GM10248 (cell line): ENCODE results near the gene CPNE4.

Experiments used
- CTCF ChIA-PET: fragments of 300-600 bp; sonication (Branson Sonifier 250); formaldehyde crosslinking; extraction: SDS; loops from one replicate; lab custom pipeline; 2021; ENCODE audit warnings: antibody characterized with exemption; lab: Yijun Ruan, JAX
- POLR2A ChIA-PET: fragments of 350-650 bp; sonication (Branson Sonifier 250); formaldehyde crosslinking; extraction: SDS; loops from one replicate; lab custom pipeline; 2020; ENCODE audit warnings: antibody characterized with exemption; lab: Yijun Ruan, JAX
- DNase-seq: peaks from one replicate; pipeline ENCODE4 v3.0.0; 2012; ENCODE audit errors: extremely low spot score
- TF ChIP-seq, protein P1 (sequence below): IDR thresholded peaks from 2 replicates; pipeline ENCODE4 v1.5.1; 2012; ENCODE audit warnings: mild to moderate bottlenecking, low read depth; ENCODE audit errors: extremely low read depth, missing control alignments, control extremely low read depth

The CPNE4 gene

DNA sequence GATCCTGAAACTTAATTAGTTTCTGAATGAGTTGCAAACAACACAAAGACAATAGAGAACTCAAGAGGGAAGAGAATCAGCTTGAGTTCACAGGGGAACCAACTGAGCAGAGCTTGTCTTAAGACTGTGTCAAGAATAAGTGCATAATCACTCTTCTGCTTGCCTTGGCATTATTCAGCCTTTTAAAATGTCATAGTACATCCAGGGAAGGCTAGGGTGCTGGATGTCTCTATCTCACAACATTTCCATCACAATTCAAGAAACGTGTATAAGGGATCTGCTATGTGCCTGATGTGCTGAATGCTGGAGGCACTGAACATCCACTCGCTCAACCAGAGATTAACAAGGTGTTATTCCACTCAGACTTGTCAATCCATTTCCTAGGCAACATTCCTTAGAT is 122.6 kb downstream of the CPNE4 start:
- TF ChIP-seq, protein P1, sequence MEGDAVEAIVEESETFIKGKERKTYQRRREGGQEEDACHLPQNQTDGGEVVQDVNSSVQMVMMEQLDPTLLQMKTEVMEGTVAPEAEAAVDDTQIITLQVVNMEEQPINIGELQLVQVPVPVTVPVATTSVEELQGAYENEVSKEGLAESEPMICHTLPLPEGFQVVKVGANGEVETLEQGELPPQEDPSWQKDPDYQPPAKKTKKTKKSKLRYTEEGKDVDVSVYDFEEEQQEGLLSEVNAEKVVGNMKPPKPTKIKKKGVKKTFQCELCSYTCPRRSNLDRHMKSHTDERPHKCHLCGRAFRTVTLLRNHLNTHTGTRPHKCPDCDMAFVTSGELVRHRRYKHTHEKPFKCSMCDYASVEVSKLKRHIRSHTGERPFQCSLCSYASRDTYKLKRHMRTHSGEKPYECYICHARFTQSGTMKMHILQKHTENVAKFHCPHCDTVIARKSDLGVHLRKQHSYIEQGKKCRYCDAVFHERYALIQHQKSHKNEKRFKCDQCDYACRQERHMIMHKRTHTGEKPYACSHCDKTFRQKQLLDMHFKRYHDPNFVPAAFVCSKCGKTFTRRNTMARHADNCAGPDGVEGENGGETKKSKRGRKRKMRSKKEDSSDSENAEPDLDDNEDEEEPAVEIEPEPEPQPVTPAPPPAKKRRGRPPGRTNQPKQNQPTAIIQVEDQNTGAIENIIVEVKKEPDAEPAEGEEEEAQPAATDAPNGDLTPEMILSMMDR, result no peak
- POLR2A ChIA-PET, result no interaction called here
- DNase-seq, result no peak
- CTCF ChIA-PET, result no interaction called here

DNA sequence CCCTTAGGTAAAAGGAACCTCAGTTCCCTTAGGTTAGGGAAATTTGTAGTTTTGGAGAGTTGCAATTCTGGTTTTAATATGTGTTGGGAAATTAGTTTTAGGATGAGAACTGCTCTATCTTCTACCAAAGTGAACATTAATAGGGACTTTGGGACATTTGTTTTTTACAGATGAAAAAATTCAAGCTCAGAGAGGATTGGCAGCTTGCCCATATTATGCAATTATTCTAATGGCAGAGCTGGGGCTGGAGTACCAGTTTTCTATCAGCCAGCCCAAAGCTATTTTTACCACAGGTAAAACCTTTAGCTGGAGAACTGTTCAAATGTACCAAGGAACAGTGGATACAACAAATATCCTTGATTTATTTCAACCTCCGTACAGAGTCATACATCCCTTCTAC is 127.0 kb downstream of the CPNE4 start:
- CTCF ChIA-PET, result interaction anchor here (0.8 to 1.3 kb wide), 2 partner anchors 9 to 15 kb away, joined by 3 to 6 read pairs; no protein-coding TSS in a partner anchor
- no peak for DNase-seq
- POLR2A ChIA-PET, result no interaction called here
- TF ChIP-seq, protein P1, result no peak

DNA sequence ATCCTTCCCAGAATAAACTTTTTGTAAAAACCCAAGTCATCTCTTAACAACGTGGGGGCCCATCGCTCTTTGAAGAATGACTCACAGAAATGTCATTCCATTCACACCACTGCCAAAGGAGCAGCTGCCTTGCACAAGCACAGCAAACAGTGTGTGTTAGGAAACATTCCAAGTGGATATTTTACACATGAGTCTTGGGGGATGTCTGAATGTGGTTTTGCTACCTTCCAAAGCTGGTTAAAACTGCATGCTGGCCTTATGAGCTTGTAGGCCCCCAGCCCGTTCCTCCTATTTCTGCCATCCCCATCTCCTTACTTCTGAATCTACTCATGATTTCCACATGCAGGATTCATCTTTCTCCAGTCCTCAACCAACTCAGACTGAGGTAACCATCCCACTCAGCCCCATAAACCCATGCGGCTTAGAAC is 130.8 kb downstream of the CPNE4 start:
- TF ChIP-seq, protein P1, result no peak
- ChIA-PET POLR2A (no interaction called here), CTCF (interaction anchor here (0.8 to 1.3 kb wide), 4 partner anchors 13 to 333 kb away, joined by 3 to 4 read pairs (median 4); no protein-coding TSS in a partner anchor)
- DNase-seq, result no peak

DNA sequence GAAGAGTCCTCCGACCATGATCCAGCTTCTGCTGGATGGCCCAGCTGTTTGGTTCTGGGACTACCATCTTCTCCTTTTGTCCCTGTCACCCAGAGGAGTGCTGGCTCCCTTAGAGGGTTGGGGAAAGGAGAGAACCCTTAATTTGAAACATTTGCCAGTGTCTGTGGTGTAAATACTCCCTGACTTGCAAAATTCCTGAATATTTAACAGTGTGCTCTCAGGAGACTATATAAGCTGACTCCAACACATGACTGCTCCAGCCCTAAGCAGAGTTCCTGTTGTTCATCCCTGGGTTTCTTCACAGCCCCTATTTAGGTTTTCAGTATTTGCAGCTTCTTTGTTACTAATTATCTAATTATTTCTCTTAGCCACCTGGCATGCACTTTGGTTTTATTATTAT is 133.1 kb downstream of the CPNE4 start:
- TF ChIP-seq, protein P1, result no peak
- POLR2A ChIA-PET, result no interaction called here
- CTCF ChIA-PET, result interaction anchor here (1.1 kb wide), 1 partner anchor 35 kb away, joined by 3 read pairs; no protein-coding TSS in a partner anchor
- DNase-seq, result no peak

DNA sequence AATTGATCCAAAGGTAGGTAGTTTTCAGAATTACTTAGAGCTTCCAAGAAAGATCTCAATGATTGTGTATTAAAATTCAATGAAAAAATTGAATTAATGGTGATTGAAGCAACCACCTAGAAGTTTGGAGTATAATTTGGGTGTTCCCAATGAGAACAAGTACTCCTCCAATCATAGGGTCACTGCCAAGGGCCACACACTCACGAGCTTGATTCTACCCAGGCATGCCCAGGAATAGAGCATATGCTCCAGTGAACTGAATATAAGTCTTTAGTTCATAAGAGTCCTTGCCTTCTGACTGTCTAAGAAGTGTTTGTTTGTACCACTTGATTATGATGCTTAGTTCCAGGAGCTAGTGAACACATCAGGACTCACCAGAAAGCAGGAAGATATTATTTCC is 133.9 kb downstream of the CPNE4 start:
- TF ChIP-seq, protein P1, result no peak
- POLR2A ChIA-PET, result no interaction called here
- CTCF ChIA-PET, result interaction anchor here (1.2 kb wide), 1 partner anchor 36 kb away, joined by 3 read pairs; no protein-coding TSS in a partner anchor
- DNase-seq, result no peak

DNA sequence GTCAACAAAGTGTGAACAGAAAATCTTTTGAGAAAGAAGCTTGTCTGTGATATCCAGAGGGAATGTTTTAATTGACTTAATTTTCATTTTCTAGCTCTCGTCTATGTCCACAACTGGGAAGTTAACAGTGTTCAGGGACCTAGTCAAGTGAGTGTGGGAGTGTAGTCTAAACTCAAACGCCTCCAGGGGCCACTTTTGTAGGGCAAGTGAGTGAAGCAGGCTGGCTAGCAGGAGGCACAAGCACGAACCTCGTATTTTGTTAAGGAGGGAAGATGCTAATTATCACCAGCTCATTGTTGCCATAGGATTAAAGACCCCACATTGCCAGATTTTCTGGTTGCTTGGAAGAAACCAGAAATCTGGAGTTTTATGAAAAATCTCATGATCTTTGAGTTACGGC is 135.8 kb downstream of the CPNE4 start:
- TF ChIP-seq, protein P1, result no peak
- no peak for DNase-seq
- CTCF ChIA-PET, result interaction anchor here (1.2 kb wide), 1 partner anchor 9 kb away, joined by 6 read pairs; no protein-coding TSS in a partner anchor
- POLR2A ChIA-PET, result no interaction called here
